ENCODE measurements around the gene SLC25A21.
"Not testable (repeated sequence)": the region's sequence is repeated elsewhere in the genome, so short reads cannot be mapped to it uniquely, and the experiment has no call there.

SLC25A21 gene

DNA sequence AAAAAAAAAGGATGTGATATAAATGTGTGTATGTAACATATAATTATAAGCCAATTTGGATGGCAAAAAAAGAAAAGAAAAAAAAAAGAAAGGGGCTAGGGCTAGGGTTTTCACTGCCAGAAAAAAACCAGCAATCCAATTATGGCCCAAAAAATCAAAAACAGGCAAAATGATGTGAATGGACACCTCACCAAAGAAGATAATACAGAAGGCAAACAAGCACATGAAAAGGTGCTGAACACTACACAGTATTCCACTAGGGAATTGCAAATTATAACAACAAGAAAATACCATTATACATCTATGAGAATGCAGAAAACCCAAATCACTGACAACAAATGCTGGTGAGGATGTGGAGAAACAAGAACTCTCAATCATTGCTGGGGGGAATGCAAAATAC, 13.3 kb upstream of the SLC25A21 start:
- DNase-seq: no peak

DNA sequence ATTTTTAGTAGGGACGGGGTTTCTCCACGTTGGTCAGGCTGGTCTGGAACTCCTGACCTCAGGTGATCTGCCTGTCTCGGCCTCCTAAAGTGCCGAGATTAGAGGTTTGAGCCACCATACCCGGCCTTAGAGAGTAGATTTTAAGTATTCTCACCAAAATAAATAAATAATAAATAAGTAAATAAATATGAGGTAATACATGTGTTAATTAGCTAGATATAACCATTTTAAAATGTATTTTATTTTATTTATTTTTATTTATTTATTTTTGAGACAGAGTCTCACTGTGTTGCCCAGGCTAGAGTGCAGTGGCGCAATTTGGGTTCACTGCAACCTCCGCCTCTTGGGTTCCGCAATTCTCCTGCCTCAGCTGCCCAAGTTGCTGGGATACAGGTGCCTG, 12.1 kb upstream of the SLC25A21 start:
- DNase-seq: not testable (repeated sequence)

- no peak for DNase-seq
Observed at GRCh38 chr14:37181441-37181840, 9.0 kb upstream of the SLC25A21 start.

- not testable (repeated sequence) for DNase-seq
Observed at GRCh38 chr14:37180886-37181285, 8.5 kb upstream of the SLC25A21 start.

DNA sequence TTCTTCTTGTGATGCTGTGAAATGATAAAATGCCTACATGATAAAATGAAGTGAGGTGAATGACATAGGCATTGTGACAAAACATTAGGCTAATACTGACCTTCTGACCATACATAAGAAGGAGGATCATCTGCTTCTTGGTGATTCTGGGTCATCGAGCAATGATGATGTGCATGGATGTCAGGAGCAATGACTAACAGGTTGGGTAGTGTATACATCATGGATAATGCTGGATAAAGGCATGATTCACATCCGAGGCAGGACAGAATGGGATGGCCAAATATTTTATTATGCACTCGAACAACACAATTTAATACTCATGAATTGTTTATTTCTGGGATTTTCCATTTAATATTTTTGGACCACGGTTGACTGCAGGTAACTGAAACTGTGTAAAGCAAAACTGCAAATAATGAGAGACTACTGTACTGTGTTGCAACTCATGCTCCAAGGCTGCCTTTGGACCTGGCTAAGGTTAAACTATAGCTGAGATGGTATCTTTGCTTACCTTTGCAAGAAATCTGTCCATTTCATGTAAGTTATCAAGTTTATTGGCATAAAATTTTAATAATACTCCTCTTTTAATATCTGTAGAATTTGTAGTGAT, 7.6 kb upstream of the SLC25A21 start:
- no peak for DNase-seq

GRCh38 chr14:37172936-37173614, 669 bp upstream of the SLC25A21 start:
- DNase-seq: no peak

- DNase-seq: no peak
Observed at GRCh38 chr14:37171678-37172023, 755 bp downstream of the SLC25A21 start.

- no peak for DNase-seq
Observed at GRCh38 chr14:37170993-37171392, 1.4 kb downstream of the SLC25A21 start.

DNA sequence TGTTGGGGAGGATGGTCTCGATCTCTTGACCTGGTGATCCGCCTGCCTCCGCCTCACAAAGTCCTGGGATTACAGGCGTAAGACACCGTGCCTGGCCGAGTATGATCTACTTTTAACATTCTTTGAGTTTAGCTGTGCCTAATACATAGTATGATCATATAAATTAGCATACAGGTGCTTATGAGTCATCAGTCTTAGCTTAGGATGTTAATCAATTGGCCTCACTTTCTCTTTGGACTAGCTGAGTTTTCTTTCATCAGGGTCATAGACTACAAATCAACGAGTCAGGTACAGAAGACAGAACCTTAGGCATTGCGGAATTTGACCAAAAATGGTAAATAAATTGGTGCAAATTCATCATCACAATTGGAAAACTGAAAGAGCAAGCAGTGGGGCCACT, 2.2 kb downstream of the SLC25A21 start:
- no peak for DNase-seq

- no peak for DNase-seq
Observed at GRCh38 chr14:37168721-37169120, 3.7 kb downstream of the SLC25A21 start.

GRCh38 chr14:37167151-37168047, 5.0 kb downstream of the SLC25A21 start:
- no peak for DNase-seq

DNA sequence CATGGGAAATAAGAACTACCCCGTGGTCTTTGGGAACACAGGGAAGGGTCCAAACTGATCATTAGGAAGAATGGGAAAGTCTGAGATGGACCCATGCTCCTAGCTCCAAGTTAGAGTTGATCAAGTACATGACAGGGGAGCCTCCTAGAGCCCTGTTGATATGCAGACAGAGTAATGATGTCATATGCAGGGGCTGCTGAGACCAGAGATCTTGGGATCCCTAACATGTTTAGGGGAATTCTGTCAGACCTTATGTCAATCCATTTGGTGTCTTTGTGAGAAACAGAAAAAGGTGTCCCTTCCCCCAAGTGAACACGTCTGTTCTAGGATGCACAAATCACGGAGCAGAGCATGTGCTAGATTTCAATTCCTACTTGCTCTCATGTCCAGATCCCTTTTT, 6.6 kb downstream of the SLC25A21 start:
- DNase-seq: no peak

- not testable (repeated sequence) for DNase-seq
Observed at GRCh38 chr14:37162307-37162706, 10.1 kb downstream of the SLC25A21 start.

GRCh38 chr14:37157987-37158386, 14.4 kb downstream of the SLC25A21 start:
- no peak for DNase-seq

GRCh38 chr14:37153483-37153882, 18.9 kb downstream of the SLC25A21 start:
- no peak for DNase-seq

- DNase-seq: no peak
Observed at GRCh38 chr14:37153005-37153404, 19.4 kb downstream of the SLC25A21 start.

GRCh38 chr14:37150414-37150813, 22.0 kb downstream of the SLC25A21 start:
- peak; percentile 45 to 58 for DNase-seq

DNA sequence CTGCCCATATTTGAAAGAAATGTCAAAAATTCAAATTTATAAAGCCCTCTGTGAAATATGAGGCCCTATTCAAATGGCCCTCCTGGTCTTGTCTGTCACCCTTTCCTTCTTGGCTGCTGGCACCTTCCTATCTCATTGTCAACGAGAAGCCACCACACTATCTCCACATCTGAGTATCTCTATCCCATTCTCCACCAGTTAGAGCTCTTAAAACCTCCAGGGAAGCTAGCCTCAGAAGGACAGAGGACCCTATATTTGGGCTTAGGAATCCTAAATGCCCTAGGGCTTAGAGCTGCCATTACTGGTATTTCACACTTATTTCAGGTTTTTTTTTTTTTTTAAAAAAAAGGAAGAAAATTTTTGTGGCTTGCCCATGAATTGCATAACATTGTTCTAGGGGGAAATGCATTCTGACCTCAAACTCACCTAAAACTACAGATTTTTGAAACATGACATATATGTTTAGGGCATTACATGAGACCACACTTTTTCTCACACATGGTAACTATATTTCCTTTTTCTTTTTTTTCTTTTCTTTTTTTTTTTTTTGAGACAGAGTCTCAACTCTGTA, 25.0 kb downstream of the SLC25A21 start:
- no peak for DNase-seq

GRCh38 chr14:37146438-37146837, 26.0 kb downstream of the SLC25A21 start:
- DNase-seq: not testable (repeated sequence)

- DNase-seq: no peak
Observed at GRCh38 chr14:37145395-37145794, 27.0 kb downstream of the SLC25A21 start.

DNA sequence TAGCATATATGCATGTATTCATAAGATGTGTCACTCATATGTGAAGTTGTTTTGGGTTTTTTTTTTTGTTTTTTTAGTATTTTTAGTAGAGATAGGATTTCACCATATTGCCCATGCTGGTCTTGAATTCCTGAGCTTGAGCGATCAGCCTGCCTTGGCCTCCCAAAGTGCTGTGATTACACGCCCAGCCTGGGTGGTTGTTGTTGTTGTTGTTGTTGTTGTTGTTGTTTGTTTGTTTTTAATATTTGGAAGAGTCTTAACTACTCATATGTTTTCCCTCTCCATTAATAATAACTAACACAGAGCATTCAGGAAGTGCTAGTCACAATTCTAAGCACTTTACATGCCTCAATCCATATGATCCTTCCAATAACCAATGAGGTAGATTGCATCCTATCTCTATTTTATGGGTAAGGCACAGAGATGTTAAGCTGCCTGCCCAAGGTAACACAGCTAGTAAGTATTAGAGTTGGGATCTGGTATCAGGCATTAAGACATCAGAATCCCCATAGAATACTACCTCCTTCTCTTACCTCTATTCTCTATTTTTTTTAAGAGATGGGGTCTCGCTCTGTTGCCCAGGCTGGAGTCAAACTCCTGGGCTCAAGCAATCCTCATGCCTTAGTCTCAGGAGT, 27.6 kb downstream of the SLC25A21 start:
- no peak for DNase-seq

DNA sequence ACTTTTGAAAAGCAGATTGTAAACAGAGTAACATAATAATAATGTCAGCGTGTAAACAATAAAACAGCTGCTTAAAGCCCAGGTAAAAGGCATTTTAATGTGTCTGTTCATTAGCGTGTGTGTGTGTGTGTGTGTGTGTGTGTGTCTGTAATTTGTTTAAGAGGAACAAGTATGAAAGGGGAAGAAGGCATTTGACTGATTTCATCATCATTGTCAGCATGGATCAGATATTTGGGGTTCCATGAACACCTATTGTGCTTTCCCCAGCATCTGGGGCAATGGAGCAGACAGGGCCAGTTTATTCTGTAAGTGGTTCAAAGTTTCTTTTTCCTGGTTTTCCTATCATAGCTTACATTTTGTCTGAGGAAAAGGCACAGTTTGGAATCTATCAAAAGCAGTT, 28.9 kb downstream of the SLC25A21 start:
- peak in 1 of 2 experiments; percentile 8 for DNase-seq

GRCh38 chr14:37142835-37143401, 29.5 kb downstream of the SLC25A21 start:
- DNase-seq: no peak
